GM23338 (cell line): ENCODE data around the gene NRCAM.

ENCODE experiments used
- CTCF ChIP-seq, 2 experiments: fragments of 200-600 bp in 1 of 2; sonication (generic) in 1 of 2; conservative IDR thresholded peaks; 2 replicates each; pipeline versions ENCODE4 v1.5.1 to v1.6.1; 2016 to 2017; ENCODE audit warnings: antibody characterized with exemption in 2 of 2, low read depth in 2 of 2, mild to moderate bottlenecking in 2 of 2, moderate library complexity in 1 of 2
- POLR2AphosphoS5 ChIP-seq: IDR thresholded peaks from 2 replicates; pipeline ENCODE4 v1.6.1; 2016; ENCODE audit warnings: antibody characterized with exemption, low read depth
- TF ChIP-seq, protein P1 (sequence below): IDR thresholded peaks from one replicate; pipeline ENCODE4 v1.6.1; 2018; ENCODE audit warnings: antibody characterized with exemption; ENCODE audit not compliant: unreplicated experiment

DNA sequence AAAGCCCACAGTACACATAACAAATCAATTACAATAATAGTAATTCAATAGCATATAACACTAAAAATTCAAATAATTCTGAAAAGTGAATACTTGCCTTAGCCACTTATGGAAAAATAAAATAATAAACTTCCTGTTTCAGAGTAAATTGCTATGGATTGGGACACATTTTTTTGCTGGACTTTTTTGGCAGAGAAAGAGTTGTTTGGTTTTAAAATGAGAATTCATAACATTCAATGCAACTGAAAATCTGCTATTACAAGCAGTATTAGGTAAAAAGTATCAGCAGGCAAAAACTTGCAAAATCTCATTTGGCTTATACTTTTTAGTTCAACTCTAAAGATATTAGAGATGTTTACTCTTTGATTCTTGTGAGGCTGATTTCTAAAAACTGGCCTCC, 141.7 kb downstream of the NRCAM start:
- TF ChIP-seq CTCF (conservative IDR thresholded peaks at IDR 0.05; ENCODE audit: low read depth in 2 of 2) (no peak), POLR2AphosphoS5 (no peak)
- TF ChIP-seq, protein P1, sequence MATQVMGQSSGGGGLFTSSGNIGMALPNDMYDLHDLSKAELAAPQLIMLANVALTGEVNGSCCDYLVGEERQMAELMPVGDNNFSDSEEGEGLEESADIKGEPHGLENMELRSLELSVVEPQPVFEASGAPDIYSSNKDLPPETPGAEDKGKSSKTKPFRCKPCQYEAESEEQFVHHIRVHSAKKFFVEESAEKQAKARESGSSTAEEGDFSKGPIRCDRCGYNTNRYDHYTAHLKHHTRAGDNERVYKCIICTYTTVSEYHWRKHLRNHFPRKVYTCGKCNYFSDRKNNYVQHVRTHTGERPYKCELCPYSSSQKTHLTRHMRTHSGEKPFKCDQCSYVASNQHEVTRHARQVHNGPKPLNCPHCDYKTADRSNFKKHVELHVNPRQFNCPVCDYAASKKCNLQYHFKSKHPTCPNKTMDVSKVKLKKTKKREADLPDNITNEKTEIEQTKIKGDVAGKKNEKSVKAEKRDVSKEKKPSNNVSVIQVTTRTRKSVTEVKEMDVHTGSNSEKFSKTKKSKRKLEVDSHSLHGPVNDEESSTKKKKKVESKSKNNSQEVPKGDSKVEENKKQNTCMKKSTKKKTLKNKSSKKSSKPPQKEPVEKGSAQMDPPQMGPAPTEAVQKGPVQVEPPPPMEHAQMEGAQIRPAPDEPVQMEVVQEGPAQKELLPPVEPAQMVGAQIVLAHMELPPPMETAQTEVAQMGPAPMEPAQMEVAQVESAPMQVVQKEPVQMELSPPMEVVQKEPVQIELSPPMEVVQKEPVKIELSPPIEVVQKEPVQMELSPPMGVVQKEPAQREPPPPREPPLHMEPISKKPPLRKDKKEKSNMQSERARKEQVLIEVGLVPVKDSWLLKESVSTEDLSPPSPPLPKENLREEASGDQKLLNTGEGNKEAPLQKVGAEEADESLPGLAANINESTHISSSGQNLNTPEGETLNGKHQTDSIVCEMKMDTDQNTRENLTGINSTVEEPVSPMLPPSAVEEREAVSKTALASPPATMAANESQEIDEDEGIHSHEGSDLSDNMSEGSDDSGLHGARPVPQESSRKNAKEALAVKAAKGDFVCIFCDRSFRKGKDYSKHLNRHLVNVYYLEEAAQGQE: no peak
